ES-I3 (cell line): ENCODE results near the gene UXS1.

Experiments
- H3K36me3 ChIP-seq: 2 replicates; pipeline ENCODE4 v1.6.1; 2013; ENCODE audit warnings: mild to moderate bottlenecking, low read length, control low read depth, moderate library complexity; ENCODE audit not compliant: insufficient read depth
- H3K4me1 ChIP-seq: 2 replicates; pipeline ENCODE4 v1.6.1; 2013; ENCODE audit warnings: mild to moderate bottlenecking, control low read depth, low read length; ENCODE audit not compliant: insufficient read depth
- H3K9ac ChIP-seq: 2 replicates; pipeline ENCODE4 v1.6.1; 2013; ENCODE audit warnings: low read depth, mild to moderate bottlenecking, low read length, moderate library complexity
- H3K9me3 ChIP-seq: 2 replicates; pipeline ENCODE4 v1.6.1; 2013; ENCODE audit warnings: mild to moderate bottlenecking, low read length, moderate library complexity; ENCODE audit not compliant: control insufficient read depth, insufficient read depth

Gene UXS1

DNA sequence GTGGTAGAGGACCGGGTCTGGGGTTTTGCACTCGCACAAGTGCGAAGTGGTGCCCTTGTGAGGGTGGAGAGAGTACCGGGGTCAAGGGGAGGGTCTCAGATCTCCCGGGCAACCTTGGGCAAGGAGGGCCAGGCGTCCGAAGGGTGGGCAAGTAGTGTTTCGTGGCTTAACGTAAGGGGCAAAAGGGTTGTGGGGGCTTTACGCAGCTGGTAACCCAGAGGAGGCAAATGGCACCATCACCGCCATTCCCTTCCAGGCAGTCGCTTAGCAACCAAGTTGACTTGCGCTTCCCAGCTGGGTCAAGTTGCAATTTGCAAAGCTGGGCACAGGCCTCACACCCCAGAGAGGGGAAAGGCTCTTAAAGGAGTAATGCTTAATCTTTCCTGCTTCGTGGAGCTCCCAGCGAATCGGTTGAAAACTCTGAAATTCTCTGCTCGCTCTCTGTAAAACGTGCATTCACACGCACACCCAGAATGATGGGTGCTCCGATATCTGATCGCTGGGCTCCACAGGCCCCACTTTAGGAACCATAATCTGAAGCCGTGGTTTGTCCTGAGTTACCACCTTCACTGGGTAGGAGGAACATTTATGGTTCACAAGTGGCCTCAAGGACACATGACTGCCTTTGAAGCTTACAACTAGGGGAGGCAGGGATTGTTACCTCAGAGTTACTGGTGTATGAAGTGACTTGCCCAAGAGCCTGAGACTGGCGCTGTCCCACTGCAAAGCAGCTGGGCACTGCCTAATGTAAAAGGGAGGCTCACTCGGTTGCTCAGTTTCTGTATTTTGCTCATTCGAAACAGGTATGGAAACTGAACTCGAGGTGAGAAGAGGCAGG lies 127.9 kb downstream of the UXS1 start:
- Histone ChIP-seq H3K9me3 (no peaks in the 10 kb centered on the region), H3K9ac (no peak overlapping the region), H3K4me1 (0 out of 2 replicates have a peak, but pooled peaks cover 10% of the 10 kb centered on the region), H3K36me3 (no peaks in the 10 kb centered on the region)

DNA sequence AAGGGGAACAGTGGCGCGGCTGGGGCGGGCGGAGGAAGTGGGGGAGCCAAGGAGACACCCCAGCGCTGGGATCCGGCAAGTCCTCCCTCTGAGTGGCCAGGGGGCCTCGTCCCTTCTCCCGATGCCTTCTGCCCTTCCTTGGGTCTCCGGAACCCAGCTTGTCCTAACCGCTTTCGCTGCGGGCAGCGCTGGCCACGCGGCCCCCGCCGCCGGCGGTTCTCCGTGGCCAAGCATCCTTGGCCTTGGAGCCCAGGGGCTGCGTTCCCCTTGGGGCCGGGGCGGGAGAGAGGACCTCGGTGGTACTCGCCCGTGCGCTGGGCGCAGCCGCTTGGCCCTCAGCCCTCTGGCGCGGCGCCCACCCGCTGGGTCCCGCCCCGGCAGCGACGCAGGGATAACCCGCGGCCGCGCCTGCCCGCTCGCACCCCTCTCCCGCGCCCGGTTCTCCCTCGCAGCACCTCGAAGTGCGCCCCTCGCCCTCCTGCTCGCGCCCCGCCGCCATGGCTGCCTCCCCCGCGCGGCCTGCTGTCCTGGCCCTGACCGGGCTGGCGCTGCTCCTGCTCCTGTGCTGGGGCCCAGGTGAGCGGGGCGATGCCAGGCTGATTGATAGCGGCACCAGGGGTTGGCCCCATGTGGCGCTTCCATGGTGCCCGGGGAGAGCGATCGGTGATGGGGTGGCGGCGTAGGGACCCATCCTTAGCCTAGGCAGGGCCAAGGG lies 128.7 kb downstream of the UXS1 start:
- Histone ChIP-seq H3K4me1 (0 out of 2 replicates have a peak, but pooled peaks cover 5% of the 10 kb centered on the region), H3K9me3 (no peaks in the 10 kb centered on the region), H3K36me3 (no peaks in the 10 kb centered on the region), H3K9ac (no peak overlapping the region)

DNA sequence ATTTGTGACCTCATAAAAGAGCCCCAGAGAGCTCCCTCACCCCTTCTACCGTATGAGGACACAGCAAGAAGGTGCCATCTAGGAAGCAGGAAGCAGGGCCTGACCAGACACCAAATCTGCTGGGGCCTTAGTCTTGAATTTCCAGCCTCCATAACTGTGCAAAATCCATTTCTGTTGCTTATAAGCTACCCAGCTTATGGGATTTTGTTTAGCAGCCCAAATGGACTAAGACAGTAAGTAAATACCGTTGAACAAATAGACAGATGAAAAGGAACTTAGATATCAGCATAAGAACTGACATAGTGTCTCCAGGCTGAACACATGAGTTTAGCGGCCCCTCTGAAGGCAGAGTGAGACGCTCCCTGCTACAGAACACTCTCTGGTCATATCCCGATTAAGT lies 130.9 kb downstream of the UXS1 start:
- Histone ChIP-seq H3K9ac (no peak overlapping the region), H3K4me1 (no peaks in the 10 kb centered on the region), H3K36me3 (no peaks in the 10 kb centered on the region), H3K9me3 (no peaks in the 10 kb centered on the region)

DNA sequence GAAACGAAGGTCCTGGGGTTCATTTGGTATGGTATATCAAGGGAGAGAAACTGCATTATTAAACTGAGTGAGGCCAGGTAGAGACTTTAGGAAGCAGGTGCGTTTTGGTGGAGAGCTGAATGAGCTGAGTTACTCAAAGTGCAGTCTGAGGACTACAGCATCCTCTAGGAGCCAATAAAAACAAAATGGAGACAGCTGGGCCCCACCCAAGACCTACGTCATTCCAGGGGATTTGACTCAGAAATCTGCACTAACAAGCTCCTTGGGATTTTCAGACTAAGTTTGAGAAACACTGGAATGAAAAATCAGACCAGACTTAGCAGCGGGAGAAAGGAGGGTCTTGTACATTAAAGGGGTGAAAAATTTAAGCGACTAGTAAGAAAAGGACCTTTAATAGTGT lies 131.5 kb downstream of the UXS1 start:
- Histone ChIP-seq H3K9me3 (no peaks in the 10 kb centered on the region), H3K36me3 (no peaks in the 10 kb centered on the region), H3K9ac (no peak overlapping the region), H3K4me1 (no peaks in the 10 kb centered on the region)

DNA sequence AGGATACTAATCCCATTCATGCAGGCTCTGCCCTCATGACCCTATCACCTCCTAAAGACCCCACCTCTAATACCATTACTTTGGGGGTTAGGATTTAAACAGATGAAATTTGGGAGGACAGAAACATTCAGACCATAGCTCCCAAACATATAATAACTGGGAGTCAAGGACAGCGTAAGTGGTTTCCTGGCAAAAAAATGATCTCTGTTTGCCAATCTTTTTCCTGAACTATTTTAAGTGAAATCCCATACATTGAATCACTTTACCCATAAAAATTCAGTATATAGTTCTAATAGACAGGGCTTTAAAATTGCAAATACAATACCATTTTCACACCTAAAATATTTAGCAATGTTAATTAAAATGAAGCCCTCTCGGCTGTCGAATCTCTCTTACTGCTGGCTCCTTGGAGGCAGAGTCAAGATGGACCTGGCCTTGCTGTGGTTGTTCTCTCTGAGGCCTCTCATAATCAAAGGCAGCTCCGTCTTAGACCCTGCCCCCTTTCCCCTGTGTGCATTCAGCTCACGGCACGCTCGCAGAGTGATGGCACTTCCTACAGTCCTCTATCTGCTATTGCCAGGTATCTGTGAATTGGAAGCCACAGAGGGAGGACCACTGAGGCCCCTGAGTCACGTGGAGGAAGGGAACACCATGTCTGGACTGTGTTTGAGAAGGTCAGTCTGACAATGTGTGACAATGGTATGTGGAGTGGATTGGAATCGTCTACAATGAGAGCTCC lies 132.3 kb downstream of the UXS1 start:
- Histone ChIP-seq H3K9me3 (no peaks in the 10 kb centered on the region), H3K4me1 (no peaks in the 10 kb centered on the region), H3K9ac (no peak overlapping the region), H3K36me3 (no peaks in the 10 kb centered on the region)

DNA sequence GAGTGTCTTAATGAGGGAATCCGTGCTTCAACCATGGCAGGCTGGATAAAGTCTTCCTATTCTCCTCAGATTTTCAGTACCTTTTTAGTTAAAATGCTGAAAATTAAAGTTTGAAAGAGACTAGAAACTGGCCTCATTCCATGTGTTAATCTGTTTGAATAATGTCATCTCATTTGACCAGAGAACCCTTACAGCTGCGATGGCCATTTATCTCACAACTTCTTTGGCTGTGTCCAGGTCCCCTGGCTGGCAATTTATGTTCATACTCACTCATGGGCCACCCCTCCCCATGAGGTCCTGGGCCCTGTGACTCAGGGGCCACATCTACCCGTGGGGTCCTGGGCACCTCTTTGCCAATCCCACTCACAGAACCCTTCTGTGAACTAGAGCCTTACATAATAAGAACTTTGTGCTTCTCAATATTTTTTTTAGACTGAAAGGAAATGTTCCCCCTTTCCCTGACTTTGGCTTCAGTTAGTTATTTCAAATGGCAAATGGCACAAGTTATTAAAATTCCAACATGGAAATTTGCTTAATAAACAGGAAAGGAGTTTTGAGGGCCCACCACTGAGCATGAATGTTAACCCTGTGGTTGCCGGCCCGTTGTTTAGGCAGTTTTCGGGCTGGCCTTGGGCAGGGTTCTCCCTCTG lies 134.6 kb downstream of the UXS1 start:
- Histone ChIP-seq H3K9ac (no peak overlapping the region), H3K9me3 (no peaks in the 10 kb centered on the region), H3K36me3 (no peaks in the 10 kb centered on the region), H3K4me1 (no peaks in the 10 kb centered on the region)

DNA sequence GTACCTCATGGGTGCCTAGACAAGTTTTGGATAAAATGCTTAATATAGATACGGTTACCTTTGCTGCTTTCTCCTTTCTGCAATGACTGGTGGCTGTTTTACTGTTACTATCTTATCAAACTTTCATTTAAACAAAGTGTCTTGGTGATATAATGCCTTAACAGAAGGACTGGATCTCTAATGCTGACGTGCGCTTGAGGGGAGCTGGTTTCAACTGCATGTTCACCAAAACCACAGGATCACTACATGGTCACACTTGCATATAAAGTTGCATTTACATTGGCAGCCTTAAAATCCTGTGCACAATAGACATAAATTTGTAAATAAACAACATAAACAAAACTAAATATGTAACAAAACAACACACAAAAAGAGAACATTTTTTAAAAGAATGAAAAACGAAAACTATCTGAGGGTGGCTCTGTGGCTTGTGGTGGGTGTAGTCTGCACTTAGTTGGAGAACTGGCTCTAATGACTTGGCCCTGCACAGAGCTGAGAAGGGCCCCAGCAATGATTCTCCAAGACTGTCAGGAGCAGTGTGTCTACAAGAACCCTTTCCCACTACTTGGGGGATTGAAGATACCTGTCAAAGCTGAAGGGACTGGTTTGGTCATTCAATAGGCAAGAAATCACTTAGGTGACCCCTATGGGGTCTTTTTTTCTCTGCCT lies 135.5 kb downstream of the UXS1 start:
- Histone ChIP-seq H3K9ac (no peak overlapping the region), H3K4me1 (no peaks in the 10 kb centered on the region), H3K9me3 (no peaks in the 10 kb centered on the region), H3K36me3 (no peaks in the 10 kb centered on the region)

DNA sequence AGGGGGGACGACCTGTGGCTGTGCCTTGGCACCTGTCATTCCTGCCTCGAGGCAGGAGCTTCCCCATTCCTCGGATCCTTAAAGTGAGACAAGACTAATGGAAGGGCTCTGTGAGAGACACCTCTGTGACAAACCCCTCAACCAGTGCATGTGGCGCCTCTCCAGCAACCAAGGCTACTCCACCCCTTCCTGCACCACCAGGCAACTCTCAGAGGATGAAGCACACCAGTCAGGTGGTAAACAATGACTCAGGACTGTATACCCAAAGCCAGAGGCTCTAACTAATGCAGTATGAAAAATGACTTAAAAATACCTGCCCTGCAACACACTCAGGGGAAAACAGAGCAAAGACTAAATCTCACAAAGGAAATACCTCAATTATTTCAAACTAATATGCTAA lies 136.9 kb downstream of the UXS1 start:
- H3K9me3 ChIP-seq, result no peaks in the 10 kb centered on the region
- H3K36me3 ChIP-seq, result no peaks in the 10 kb centered on the region
- H3K9ac ChIP-seq, result no peak overlapping the region
- no peaks in the 10 kb centered on the region for H3K4me1 ChIP-seq

DNA sequence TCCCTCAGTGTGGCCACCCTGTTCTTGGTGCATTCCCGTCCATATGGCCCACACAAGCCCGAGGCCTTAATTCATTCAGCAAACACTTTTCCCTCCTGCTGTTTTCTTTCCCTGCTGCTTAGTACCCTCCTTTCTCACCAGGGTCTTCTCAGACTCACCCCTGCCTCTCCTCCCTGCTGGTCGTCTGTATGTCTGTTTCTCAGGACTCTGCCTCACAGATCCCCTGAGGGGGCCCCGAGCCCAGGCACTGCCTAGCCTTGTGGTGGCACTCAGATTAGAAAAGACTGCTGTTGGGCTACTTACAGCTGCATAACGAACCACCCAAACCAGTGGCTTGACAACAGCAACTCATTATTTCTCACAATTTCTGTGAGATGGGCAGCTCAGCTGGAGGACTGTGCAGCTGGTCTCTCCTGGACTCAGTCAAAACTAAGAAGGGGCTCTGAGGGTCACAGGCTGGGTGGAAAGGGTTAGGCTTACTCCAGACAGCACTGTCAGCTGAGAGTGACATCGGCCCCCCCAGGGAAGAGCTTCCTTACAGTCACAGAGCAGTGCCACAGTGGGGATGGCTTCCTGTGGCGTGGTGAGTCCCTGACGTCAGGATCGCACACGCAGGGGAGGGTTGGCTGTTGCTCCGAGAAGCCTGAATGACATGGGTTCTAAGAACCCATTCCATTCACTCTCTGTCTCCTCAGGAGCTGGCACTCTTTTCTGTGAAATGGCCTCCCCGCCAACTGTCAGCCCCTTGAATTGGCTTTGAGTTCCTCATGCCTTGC lies 139.0 kb downstream of the UXS1 start:
- Histone ChIP-seq H3K9ac (no peak overlapping the region), H3K9me3 (no peaks in the 10 kb centered on the region), H3K4me1 (no peaks in the 10 kb centered on the region), H3K36me3 (no peaks in the 10 kb centered on the region)

DNA sequence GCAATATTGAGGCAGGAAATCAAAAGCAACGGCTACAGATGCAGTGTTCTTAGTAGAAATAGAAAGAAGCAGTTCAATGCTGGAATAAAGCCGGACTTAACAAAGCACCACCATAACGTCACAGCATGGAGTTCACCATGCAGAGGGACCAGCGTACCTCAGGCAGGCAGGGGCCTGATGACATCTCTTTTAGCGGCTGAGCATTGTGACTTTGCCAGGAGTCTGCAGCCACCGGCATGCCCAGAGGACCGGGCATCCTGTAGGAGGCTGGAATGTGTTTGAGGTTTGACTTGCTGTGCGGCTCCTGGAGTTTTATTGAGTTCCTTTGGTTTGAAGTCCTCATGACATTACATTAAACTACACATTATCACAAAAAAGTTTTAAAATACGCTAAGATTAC lies 139.8 kb downstream of the UXS1 start:
- Histone ChIP-seq H3K9ac (no peak overlapping the region), H3K36me3 (no peaks in the 10 kb centered on the region), H3K4me1 (no peaks in the 10 kb centered on the region), H3K9me3 (no peaks in the 10 kb centered on the region)

DNA sequence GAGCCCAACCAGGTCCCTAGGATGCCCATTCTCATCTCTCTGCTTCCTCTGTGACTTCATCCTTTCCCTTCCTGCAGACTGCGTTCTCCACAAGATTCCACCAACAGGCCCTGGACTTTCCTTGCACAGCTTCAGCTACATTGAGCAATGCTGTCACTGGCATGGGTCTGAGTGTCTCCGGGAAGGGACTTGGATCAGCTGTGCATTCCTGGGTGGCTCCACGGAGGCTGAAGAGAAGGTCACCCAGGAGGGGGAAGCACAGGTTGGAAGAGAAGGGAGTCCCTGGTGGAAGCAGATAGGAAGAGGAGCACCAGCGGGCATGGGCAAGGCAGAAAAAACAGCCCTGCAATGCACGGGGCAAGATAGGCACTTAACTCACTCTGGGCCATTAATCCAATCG lies 140.5 kb downstream of the UXS1 start:
- no peaks in the 10 kb centered on the region for H3K9me3 ChIP-seq
- no peak overlapping the region for H3K9ac ChIP-seq
- no peaks in the 10 kb centered on the region for H3K4me1 ChIP-seq
- no peaks in the 10 kb centered on the region for H3K36me3 ChIP-seq

DNA sequence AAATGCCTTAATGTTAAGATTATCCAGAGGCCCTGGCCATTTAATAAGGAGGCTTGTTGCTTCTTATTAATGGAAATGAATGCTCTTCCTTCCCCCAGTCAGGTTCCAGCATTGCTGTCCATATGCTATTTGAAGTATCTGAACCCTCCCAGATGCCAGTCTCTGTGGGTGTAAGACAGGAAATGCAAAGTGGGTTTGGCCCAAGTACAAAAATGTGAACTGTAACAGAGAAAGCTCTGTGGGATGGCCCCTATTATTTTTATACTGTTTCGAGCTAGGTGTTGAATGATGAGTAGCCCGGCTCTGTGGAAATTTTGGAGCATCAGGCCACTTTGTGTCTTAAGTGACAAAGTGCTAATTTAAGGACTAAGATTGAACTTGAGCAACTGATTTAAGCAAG lies 141.0 kb downstream of the UXS1 start:
- Histone ChIP-seq H3K36me3 (no peaks in the 10 kb centered on the region), H3K9ac (no peak overlapping the region), H3K9me3 (no peaks in the 10 kb centered on the region), H3K4me1 (no peaks in the 10 kb centered on the region)

DNA sequence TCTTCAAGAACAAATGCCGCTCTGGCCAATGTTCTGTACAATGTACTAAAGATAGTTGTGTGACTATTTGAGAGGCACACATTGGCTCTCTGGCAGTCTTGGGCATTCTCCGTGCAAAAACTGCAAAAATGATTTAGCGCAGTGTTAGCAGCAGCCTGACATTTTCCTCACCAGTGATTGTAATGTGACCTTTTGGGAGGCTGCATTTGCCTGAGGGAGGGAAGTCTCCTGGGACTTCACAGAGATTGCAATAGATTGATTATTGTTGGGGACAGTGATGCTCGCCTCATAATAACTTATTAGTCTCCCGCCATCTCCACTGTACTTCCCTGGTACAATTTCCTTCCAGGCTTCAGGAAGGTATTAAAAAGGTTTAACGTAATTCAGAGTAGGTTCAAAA lies 149.2 kb downstream of the UXS1 start:
- H3K36me3 ChIP-seq, result no peaks in the 10 kb centered on the region
- H3K9ac ChIP-seq, result no peak overlapping the region
- H3K4me1 ChIP-seq, result no peaks in the 10 kb centered on the region
- H3K9me3 ChIP-seq, result no peaks in the 10 kb centered on the region
